ENCODE results near the gene PLSCR1. TPM values are rescaled to one million over a fixed set of nuclear protein-coding genes. Genes with fewer than 3 reads are reported as not detected.

The PLSCR1 gene
- total and polyA plus RNA-seq, 4 donors, result 52.3 to 193 (median 109) TPM

- Histone ChIP-seq H3K9me3 (ENCODE audit: control insufficient read depth, low read length) (no peaks in the 10 kb centered on the region), H3K4me3 (ENCODE audit: low read length in 2 of 2) (no peak overlapping the region), H3K36me3 (ENCODE audit: control insufficient read depth in 1 of 2, insufficient read depth in 2 of 2, low read length in 1 of 2) (peaks cover 0 to 1% of the 10 kb centered on the region in 2 donors), H3K4me1 (ENCODE audit: control insufficient read depth in 1 of 2, insufficient read depth in 2 of 2, low read length in 2 of 2) (peaks cover 0 to 3% of the 10 kb centered on the region in 2 donors), H3K27me3 (ENCODE audit: control insufficient read depth in 1 of 2, insufficient read depth in 2 of 2, low read length in 1 of 2) (no peaks in the 10 kb centered on the region), H3K27ac (ENCODE audit: low read depth in 1 of 2, low read length in 2 of 2) (peak overlapping the region in 1 of 2 donors; percentile 33)
- 85 to 94% methylated on average over 2 of the region's 2 CpGs for WGBS, 2 donors
- intact Hi-C loops (cut with DNase I), result no loop called here
- no peak for DNase-seq
- ATAC-seq (ENCODE audit: low FRiP score), result no peak
Measured at GRCh38 chr3:146513386-146514051, 30.9 kb downstream of the PLSCR1 start.

- DNase-seq, result no peak
- no peaks in the 10 kb centered on the region for H3K27me3 ChIP-seq (ENCODE audit: control insufficient read depth in 1 of 2, insufficient read depth in 2 of 2, low read length in 1 of 2)
- H3K9me3 ChIP-seq (ENCODE audit: control insufficient read depth, low read length), result no peaks in the 10 kb centered on the region
- H3K36me3 ChIP-seq (ENCODE audit: control insufficient read depth in 1 of 2, insufficient read depth in 2 of 2, low read length in 1 of 2), result peaks cover 0 to 1% of the 10 kb centered on the region in 2 donors
- H3K4me3 ChIP-seq (ENCODE audit: low read length in 2 of 2), result no peak overlapping the region
- 83% methylated on average over 3 of the region's 3 CpGs for WGBS, 2 donors
- H3K4me1 ChIP-seq (ENCODE audit: control insufficient read depth in 1 of 2, insufficient read depth in 2 of 2, low read length in 2 of 2), result peaks cover 0 to 3% of the 10 kb centered on the region in 2 donors
- no peak overlapping the region for H3K27ac ChIP-seq (ENCODE audit: low read depth in 1 of 2, low read length in 2 of 2)
- no peak for ATAC-seq (ENCODE audit: low FRiP score)
- intact Hi-C loops (cut with DNase I), result no loop called here
Measured at GRCh38 chr3:146511402-146512134, 32.8 kb downstream of the PLSCR1 start.

GRCh38 chr3:146507331-146508120 is 36.9 kb downstream of the PLSCR1 start:
- H3K27me3 ChIP-seq (ENCODE audit: control insufficient read depth in 1 of 2, insufficient read depth in 2 of 2, low read length in 1 of 2), result no peaks in the 10 kb centered on the region
- H3K9me3 ChIP-seq (ENCODE audit: control insufficient read depth, low read length), result no peaks in the 10 kb centered on the region
- H3K36me3 ChIP-seq (ENCODE audit: control insufficient read depth in 1 of 2, insufficient read depth in 2 of 2, low read length in 1 of 2), result no peaks in the 10 kb centered on the region
- DNase-seq (no peak), ATAC-seq (ENCODE audit: low FRiP score) (no peak)
- no peaks in the 10 kb centered on the region for H3K4me1 ChIP-seq (ENCODE audit: control insufficient read depth in 1 of 2, insufficient read depth in 2 of 2, low read length in 2 of 2)
- 92% methylated on average over 1 of the region's 1 CpG for WGBS, 2 donors
- intact Hi-C loops (cut with DNase I), result no loop called here
- no peak overlapping the region for H3K4me3 ChIP-seq (ENCODE audit: low read length in 2 of 2)
- H3K27ac ChIP-seq (ENCODE audit: low read depth in 1 of 2, low read length in 2 of 2), result no peak overlapping the region

- H3K27ac ChIP-seq (ENCODE audit: low read depth in 1 of 2, low read length in 2 of 2), result no peak overlapping the region
- H3K27me3 ChIP-seq (ENCODE audit: control insufficient read depth in 1 of 2, insufficient read depth in 2 of 2, low read length in 1 of 2), result no peaks in the 10 kb centered on the region
- H3K4me3 ChIP-seq (ENCODE audit: low read length in 2 of 2), result no peak overlapping the region
- ATAC-seq (ENCODE audit: low FRiP score) (no peak), DNase-seq (no peak)
- no peaks in the 10 kb centered on the region for H3K36me3 ChIP-seq (ENCODE audit: control insufficient read depth in 1 of 2, insufficient read depth in 2 of 2, low read length in 1 of 2)
- WGBS, 2 donors, result 74 to 78% methylated on average over 1 of the region's 1 CpG
- no peaks in the 10 kb centered on the region for H3K4me1 ChIP-seq (ENCODE audit: control insufficient read depth in 1 of 2, insufficient read depth in 2 of 2, low read length in 2 of 2)
- no peaks in the 10 kb centered on the region for H3K9me3 ChIP-seq (ENCODE audit: control insufficient read depth, low read length)
- intact Hi-C loops (cut with DNase I), result no loop called here
Measured at GRCh38 chr3:146505516-146505915, 38.9 kb downstream of the PLSCR1 start.

GRCh38 chr3:146504498-146505197 is 39.8 kb downstream of the PLSCR1 start:
- 70 to 74% methylated on average over 3 of the region's 3 CpGs for WGBS, 2 donors
- Histone ChIP-seq H3K27me3 (ENCODE audit: control insufficient read depth in 1 of 2, insufficient read depth in 2 of 2, low read length in 1 of 2) (no peaks in the 10 kb centered on the region), H3K4me3 (ENCODE audit: low read length in 2 of 2) (no peak overlapping the region), H3K9me3 (ENCODE audit: control insufficient read depth, low read length) (no peaks in the 10 kb centered on the region), H3K4me1 (ENCODE audit: control insufficient read depth in 1 of 2, insufficient read depth in 2 of 2, low read length in 2 of 2) (no peaks in the 10 kb centered on the region), H3K36me3 (ENCODE audit: control insufficient read depth in 1 of 2, insufficient read depth in 2 of 2, low read length in 1 of 2) (no peaks in the 10 kb centered on the region), H3K27ac (ENCODE audit: low read depth in 1 of 2, low read length in 2 of 2) (no peak overlapping the region)
- DNase-seq (no peak), ATAC-seq (ENCODE audit: low FRiP score) (no peak)
- intact Hi-C loops (cut with DNase I), result no loop called here

- Histone ChIP-seq H3K4me3 (ENCODE audit: low read length in 2 of 2) (no peak overlapping the region), H3K36me3 (ENCODE audit: control insufficient read depth in 1 of 2, insufficient read depth in 2 of 2, low read length in 1 of 2) (no peaks in the 10 kb centered on the region), H3K27ac (ENCODE audit: low read depth in 1 of 2, low read length in 2 of 2) (no peak overlapping the region), H3K9me3 (ENCODE audit: control insufficient read depth, low read length) (no peaks in the 10 kb centered on the region), H3K4me1 (ENCODE audit: control insufficient read depth in 1 of 2, insufficient read depth in 2 of 2, low read length in 2 of 2) (no peaks in the 10 kb centered on the region), H3K27me3 (ENCODE audit: control insufficient read depth in 1 of 2, insufficient read depth in 2 of 2, low read length in 1 of 2) (no peaks in the 10 kb centered on the region)
- ATAC-seq (ENCODE audit: low FRiP score), result no peak
- intact Hi-C loops (cut with DNase I), result no loop called here
- DNase-seq, result peak; percentile 55 to 62
- 79 to 84% methylated on average over 12 of the region's 12 CpGs for WGBS, 2 donors
Measured at GRCh38 chr3:146503461-146504202, 40.8 kb downstream of the PLSCR1 start.

- Histone ChIP-seq H3K4me3 (ENCODE audit: low read length in 2 of 2) (no peak overlapping the region), H3K4me1 (ENCODE audit: control insufficient read depth in 1 of 2, insufficient read depth in 2 of 2, low read length in 2 of 2) (no peaks in the 10 kb centered on the region), H3K27ac (ENCODE audit: low read depth in 1 of 2, low read length in 2 of 2) (no peak overlapping the region), H3K36me3 (ENCODE audit: control insufficient read depth in 1 of 2, insufficient read depth in 2 of 2, low read length in 1 of 2) (no peaks in the 10 kb centered on the region), H3K9me3 (ENCODE audit: control insufficient read depth, low read length) (no peaks in the 10 kb centered on the region), H3K27me3 (ENCODE audit: control insufficient read depth in 1 of 2, insufficient read depth in 2 of 2, low read length in 1 of 2) (no peaks in the 10 kb centered on the region)
- ATAC-seq (ENCODE audit: low FRiP score), result no peak
- intact Hi-C loops (cut with DNase I), result no loop called here
- 87 to 97% methylated on average over 1 of the region's 1 CpG for whole genome bisulfite sequencing, 2 donors
- DNase-seq, result no peak
Measured at GRCh38 chr3:146502887-146503460, 41.4 kb downstream of the PLSCR1 start.

GRCh38 chr3:146501752-146502151 is 42.7 kb downstream of the PLSCR1 start:
- Histone ChIP-seq H3K9me3 (ENCODE audit: control insufficient read depth, low read length) (no peaks in the 10 kb centered on the region), H3K27me3 (ENCODE audit: control insufficient read depth in 1 of 2, insufficient read depth in 2 of 2, low read length in 1 of 2) (no peaks in the 10 kb centered on the region), H3K4me3 (ENCODE audit: low read length in 2 of 2) (no peak overlapping the region), H3K27ac (ENCODE audit: low read depth in 1 of 2, low read length in 2 of 2) (no peak overlapping the region), H3K4me1 (ENCODE audit: control insufficient read depth in 1 of 2, insufficient read depth in 2 of 2, low read length in 2 of 2) (no peaks in the 10 kb centered on the region), H3K36me3 (ENCODE audit: control insufficient read depth in 1 of 2, insufficient read depth in 2 of 2, low read length in 1 of 2) (no peaks in the 10 kb centered on the region)
- DNase-seq, result no peak
- ATAC-seq (ENCODE audit: low FRiP score), result no peak
- intact Hi-C loops (cut with DNase I), result no loop called here
